ENCODE results near the gene EMILIN2.

- TF ChIP-seq, protein P1, sequence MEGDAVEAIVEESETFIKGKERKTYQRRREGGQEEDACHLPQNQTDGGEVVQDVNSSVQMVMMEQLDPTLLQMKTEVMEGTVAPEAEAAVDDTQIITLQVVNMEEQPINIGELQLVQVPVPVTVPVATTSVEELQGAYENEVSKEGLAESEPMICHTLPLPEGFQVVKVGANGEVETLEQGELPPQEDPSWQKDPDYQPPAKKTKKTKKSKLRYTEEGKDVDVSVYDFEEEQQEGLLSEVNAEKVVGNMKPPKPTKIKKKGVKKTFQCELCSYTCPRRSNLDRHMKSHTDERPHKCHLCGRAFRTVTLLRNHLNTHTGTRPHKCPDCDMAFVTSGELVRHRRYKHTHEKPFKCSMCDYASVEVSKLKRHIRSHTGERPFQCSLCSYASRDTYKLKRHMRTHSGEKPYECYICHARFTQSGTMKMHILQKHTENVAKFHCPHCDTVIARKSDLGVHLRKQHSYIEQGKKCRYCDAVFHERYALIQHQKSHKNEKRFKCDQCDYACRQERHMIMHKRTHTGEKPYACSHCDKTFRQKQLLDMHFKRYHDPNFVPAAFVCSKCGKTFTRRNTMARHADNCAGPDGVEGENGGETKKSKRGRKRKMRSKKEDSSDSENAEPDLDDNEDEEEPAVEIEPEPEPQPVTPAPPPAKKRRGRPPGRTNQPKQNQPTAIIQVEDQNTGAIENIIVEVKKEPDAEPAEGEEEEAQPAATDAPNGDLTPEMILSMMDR (IDR thresholded peaks at IDR 0.05): peak; percentile 30; the same call in 2 of the 3 replicates
- TF ChIP-seq SMC3 (IDR thresholded peaks at IDR 0.05) (no peak), PHF8 (IDR thresholded peaks at IDR 0.05; ENCODE audit: borderline replicate concordance, low read depth) (no peak), MAX (IDR thresholded peaks at IDR 0.05) (no peak; the same call in 1 of the 2 replicates), MYC (IDR thresholded peaks at IDR 0.05; ENCODE audit: borderline replicate concordance, low read length) (no peak), POLR2A (IDR thresholded peaks at IDR 0.05; ENCODE audit: low read length) (peak; percentile 21; the same call in 1 of the 2 replicates), USF2 (IDR thresholded peaks at IDR 0.05) (no peak)
Observed at GRCh38 chr18:2906704-2907549, 60.1 kb downstream of the EMILIN2 start.
